Measurements from ENCODE around the gene PRKAG2.

DNA sequence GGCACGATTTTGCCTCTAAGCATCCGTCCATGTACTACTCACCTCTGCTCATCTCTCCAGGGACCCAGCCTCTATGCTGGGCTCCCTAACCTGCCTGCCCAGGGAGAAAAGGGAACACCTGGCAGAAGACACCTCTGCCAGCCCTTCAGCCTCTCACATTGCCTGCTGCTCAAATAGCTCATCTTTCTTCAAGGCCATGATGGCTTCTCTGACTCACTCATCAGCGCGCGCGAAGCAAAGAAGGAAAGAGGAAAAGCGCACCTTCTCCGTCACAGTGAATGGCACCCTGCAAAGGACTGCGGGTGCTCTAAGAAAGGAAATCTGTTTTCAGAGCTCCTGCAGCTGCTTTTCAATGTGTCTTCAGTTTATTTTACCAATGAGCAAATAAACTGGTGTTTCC is 174.0 kb downstream of the PRKAG2 start:
- TF ChIP-seq CTCF (IDR thresholded peaks at IDR 0.05): no peak
- no peak for TF ChIP-seq POLR2A (IDR thresholded peaks at IDR 0.05)

All from thyroid gland (tissue), 4 donors.